ENCODE data around the gene DYTN.

DYTN gene

DNA sequence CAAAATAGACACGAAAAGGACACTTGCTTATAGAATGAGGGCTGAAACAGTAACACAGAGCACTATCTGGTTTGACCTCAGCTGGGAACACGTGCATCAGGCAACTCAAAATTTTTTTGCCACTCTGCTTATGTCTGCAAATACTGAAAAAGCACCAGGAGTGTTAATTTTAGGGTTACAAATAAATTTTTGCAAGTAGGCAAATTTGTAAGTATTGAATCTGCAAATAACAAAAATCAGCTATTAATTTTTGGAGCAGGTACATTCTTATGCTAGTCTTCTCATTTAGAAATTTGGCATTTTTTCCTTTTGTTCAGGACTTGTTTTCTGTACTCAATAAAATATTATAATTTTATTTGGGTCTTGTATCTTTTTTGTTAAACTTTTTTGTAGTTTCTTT lies 29.7 kb downstream of the DYTN start:
- no peaks in the 10 kb centered on the region for H3K36me3 ChIP-seq
- intact Hi-C loops (cut with DNase I; ENCODE audit: low total_unique reads), result no loop called here
- no peaks in the 10 kb centered on the region for H3K27me3 ChIP-seq
- DNase-seq, result no peak
- H3K4me3 ChIP-seq, result no peak overlapping the region
- TF ChIP-seq CTCF (IDR thresholded peaks at IDR 0.05), result no peak
- H3K4me1 ChIP-seq, result no peaks in the 10 kb centered on the region
- no peaks in the 10 kb centered on the region for H3K9me3 ChIP-seq
- H3K27ac ChIP-seq, result no peak overlapping the region

DNA sequence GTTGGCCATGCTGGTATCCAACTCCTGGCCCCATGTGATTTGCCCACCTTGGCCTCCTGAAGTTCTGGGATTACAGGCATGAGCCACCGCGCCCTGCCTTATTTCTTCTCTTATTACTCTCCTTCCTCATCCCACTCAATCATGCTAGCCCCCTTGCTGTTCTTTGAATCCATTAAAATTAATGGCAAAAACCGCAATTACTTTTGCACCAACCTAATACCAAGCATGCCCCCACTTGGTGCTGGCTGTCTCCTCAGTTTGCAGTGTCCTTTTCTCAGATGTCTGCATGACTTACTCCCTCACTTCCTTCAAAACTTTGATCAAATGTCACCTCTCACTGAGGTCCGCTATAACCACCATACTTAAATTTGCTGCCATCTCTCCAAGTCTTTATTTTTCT lies 34.6 kb downstream of the DYTN start:
- H3K27me3 ChIP-seq, result no peaks in the 10 kb centered on the region
- no peaks in the 10 kb centered on the region for H3K9me3 ChIP-seq
- intact Hi-C loops (cut with DNase I; ENCODE audit: low total_unique reads), result no loop called here
- no peaks in the 10 kb centered on the region for H3K36me3 ChIP-seq
- H3K4me3 ChIP-seq, result no peak overlapping the region
- H3K4me1 ChIP-seq, result no peaks in the 10 kb centered on the region
- DNase-seq, result no peak
- TF ChIP-seq CTCF (IDR thresholded peaks at IDR 0.05), result no peak
- H3K27ac ChIP-seq, result no peak overlapping the region

DNA sequence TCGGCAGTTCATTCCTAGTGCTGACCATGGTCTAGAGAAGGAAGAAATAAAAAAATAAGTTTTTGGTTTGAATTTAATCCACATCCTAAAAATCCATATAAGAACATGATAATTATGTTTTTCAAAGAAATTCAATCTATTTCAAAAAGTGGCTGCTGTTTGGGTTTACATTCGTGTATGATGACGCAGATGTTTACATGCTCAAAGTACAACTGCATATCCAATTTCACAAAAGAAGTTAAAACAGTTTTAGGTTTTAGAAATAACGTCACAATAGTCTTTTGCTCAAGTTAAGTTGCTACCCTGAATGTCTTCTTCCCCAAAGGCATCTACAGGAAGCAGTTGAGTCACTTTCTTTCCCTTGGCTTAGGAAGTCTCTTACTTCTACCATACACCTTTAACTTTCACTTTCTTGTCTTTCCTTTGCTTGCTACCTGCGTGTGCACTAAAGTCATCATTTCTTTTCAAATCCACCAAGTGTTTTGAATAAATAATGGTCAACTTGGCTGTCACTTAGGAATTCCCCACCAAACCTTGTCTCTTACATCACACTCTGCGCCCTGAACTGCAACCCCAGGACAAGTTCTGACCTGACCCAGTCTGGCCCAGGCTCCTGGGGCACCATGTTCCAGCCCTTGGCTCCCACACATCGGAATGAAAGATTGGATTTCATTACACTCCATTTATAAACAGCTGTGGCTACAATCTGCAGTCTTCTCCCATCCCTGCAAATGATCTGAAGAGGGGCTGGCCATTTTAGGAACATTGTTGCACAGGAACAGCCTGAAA lies 47.5 kb downstream of the DYTN start:
- Histone ChIP-seq H3K36me3 (no peaks in the 10 kb centered on the region), H3K4me3 (no peak overlapping the region), H3K27me3 (peaks cover 0 to 6% of the 10 kb centered on the region in 2 donors), H3K4me1 (no peaks in the 10 kb centered on the region), H3K27ac (no peak overlapping the region), H3K9me3 (no peaks in the 10 kb centered on the region)
- TF ChIP-seq CTCF (IDR thresholded peaks at IDR 0.05), result no peak
- intact Hi-C loops (cut with DNase I; ENCODE audit: low total_unique reads), result no loop called here
- DNase-seq, result no peak

DNA sequence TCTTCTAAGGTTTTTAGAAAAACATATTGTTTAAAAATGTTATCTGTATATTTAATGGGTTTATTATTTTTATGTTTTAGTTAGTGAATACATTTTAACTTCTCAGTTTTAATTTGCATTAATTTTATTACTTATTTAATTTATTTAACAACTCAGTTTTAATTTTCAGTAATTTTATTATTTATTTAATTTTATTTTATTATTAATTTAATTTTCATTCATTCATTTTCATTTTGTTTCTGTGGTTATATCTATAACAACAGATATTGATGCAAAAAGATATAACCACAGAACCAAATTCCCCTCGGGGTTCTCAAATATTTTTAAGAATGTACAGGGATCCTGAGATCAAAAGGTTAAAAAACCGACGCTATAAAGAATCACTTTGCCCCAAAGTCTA lies 52.9 kb downstream of the DYTN start:
- Histone ChIP-seq H3K4me3 (no peak overlapping the region), H3K27ac (no peak overlapping the region), H3K27me3 (no peaks in the 10 kb centered on the region), H3K9me3 (no peaks in the 10 kb centered on the region), H3K4me1 (no peaks in the 10 kb centered on the region), H3K36me3 (no peaks in the 10 kb centered on the region)
- intact Hi-C loops (cut with DNase I; ENCODE audit: low total_unique reads), result no loop called here
- no peak for TF ChIP-seq CTCF (IDR thresholded peaks at IDR 0.05)
- DNase-seq, result no peak

GRCh38 chr2:206657087-206657486 lies 61.1 kb downstream of the DYTN start:
- DNase-seq, result no peak
- H3K9me3 ChIP-seq, result peaks cover 0 to 3% (median 0%) of the 10 kb centered on the region in 3 donors
- H3K27ac ChIP-seq, result no peak overlapping the region
- H3K27me3 ChIP-seq, result no peaks in the 10 kb centered on the region
- H3K4me3 ChIP-seq, result no peak overlapping the region
- intact Hi-C loops (cut with DNase I; ENCODE audit: low total_unique reads), result no loop called here
- H3K4me1 ChIP-seq, result no peaks in the 10 kb centered on the region
- no peak for TF ChIP-seq CTCF (IDR thresholded peaks at IDR 0.05)
- no peaks in the 10 kb centered on the region for H3K36me3 ChIP-seq

Measured in tibial artery (tissue), 4 donors.